ENCODE results near the gene BBOX1. TPM values are rescaled to one million over a fixed set of nuclear protein-coding genes. Genes with fewer than 3 reads are reported as not detected.

Gene BBOX1
- total RNA-seq (2022) = 0.33 TPM in 1 of 2 replicates, not detected in the other
- Bru-seq, nascent RNA = percentile 12 among the genes with signal in this experiment
- BruChase-seq, experiment 1, labeled RNA remaining after a 6-hour chase = percentile 10 among the genes with signal in this experiment
- percentile 9 among the genes with signal in this experiment for BruChase-seq, experiment 2, labeled RNA remaining after a 2-hour chase
- long read RNA-seq = 0 reads

GRCh38 chr11:27040302-27041115 lies at the start of gene BBOX1:
BBOX1 (plus strand) TSS chr11:27040815; CDS start chr11:27055431, 14,616 bp downstream.
- Mint-ChIP-seq H3K9me3 (ENCODE audit: unreplicated experiment) (peaks cover 20% of the 10 kb centered on the region), H3K27me3 (ENCODE audit: insufficient read depth, unreplicated experiment) (no peaks in the 10 kb centered on the region), H3K4me3 (ENCODE audit: unreplicated experiment) (peak within 1 kb of the TSS; percentile 59), H3K4me1 (ENCODE audit: insufficient read depth, unreplicated experiment) (peaks cover 25% of the 10 kb centered on the region), H3K36me3 (ENCODE audit: insufficient read depth, unreplicated experiment) (no peaks in the 10 kb centered on the region), H3K27ac (ENCODE audit: low read depth, unreplicated experiment) (peak within 1 kb of the TSS; percentile 91)
- intact Hi-C loops (cut with micrococcal nuclease) = loop anchor here (1.0 to 2.0 kb wide), 2 partner anchors 84 to 286 kb away; no protein-coding TSS in a partner anchor
- peak; percentile 92 for DNase-seq (ENCODE audit: unreplicated experiment)
- ChIA-PET POLR2A (interaction anchor here (0.7 to 3.4 kb wide), 20 partner anchors 10 to 280 kb away, joined by 3 to 49 read pairs (median 5); partner anchors contain the start of gene FIBIN), CTCF (interaction anchor here (0.5 to 2.7 kb wide), 24 partner anchors 10 to 756 kb away, joined by 3 to 27 read pairs (median 4); partner anchors contain the start of gene FIBIN)
- no peak for TF ChIP-seq CTCF (IDR thresholded peaks at IDR 0.05; ENCODE audit: unreplicated experiment)
- BruUV-seq (replicated peaks) = no TSS peak

- peaks cover 42% of the 10 kb centered on the region for H3K4me1 Mint-ChIP-seq (ENCODE audit: insufficient read depth, unreplicated experiment)
- BruUV-seq (replicated peaks) = no TSS peak
- ChIA-PET POLR2A (interaction anchor here (0.7 to 2.5 kb wide), 9 partner anchors 8 to 215 kb away, joined by 3 to 16 read pairs (median 4); no protein-coding TSS in a partner anchor), CTCF (interaction anchor here (0.6 to 1.5 kb wide), 4 partner anchors 11 to 167 kb away, joined by 3 to 6 read pairs (median 3); no protein-coding TSS in a partner anchor)
- H3K9me3 Mint-ChIP-seq (ENCODE audit: unreplicated experiment) = no peaks in the 10 kb centered on the region
- TF ChIP-seq CTCF (IDR thresholded peaks at IDR 0.05; ENCODE audit: unreplicated experiment) = no peak
- intact Hi-C loops (cut with micrococcal nuclease) = loop anchor here (10.0 kb wide), 3 partner anchors 123 to 237 kb away; no protein-coding TSS in a partner anchor
- peak; percentile 86 for DNase-seq (ENCODE audit: unreplicated experiment)
- H3K4me3 Mint-ChIP-seq (ENCODE audit: unreplicated experiment) = peak overlapping the region; percentile 32
- H3K27me3 Mint-ChIP-seq (ENCODE audit: insufficient read depth, unreplicated experiment) = no peaks in the 10 kb centered on the region
- no peak overlapping the region for H3K27ac Mint-ChIP-seq (ENCODE audit: low read depth, unreplicated experiment)
- H3K36me3 Mint-ChIP-seq (ENCODE audit: insufficient read depth, unreplicated experiment) = no peaks in the 10 kb centered on the region
Measured at GRCh38 chr11:26992031-26992541, 48.5 kb upstream of the BBOX1 start.

GRCh38 chr11:26993965-26994457 lies 46.6 kb upstream of the BBOX1 start, which contains the start of gene FIBIN:
FIBIN (plus strand) TSS chr11:26994112; CDS start chr11:26994527, 415 bp downstream.
- H3K36me3 Mint-ChIP-seq (ENCODE audit: insufficient read depth, unreplicated experiment) = no peaks in the 10 kb centered on the region
- intact Hi-C loops (cut with micrococcal nuclease) = loop anchor here (1.0 to 10.0 kb wide), 4 partner anchors 46 to 239 kb away; no protein-coding TSS in a partner anchor
- peak within 1 kb of the TSS; percentile 73 for H3K27ac Mint-ChIP-seq (ENCODE audit: low read depth, unreplicated experiment)
- H3K4me3 Mint-ChIP-seq (ENCODE audit: unreplicated experiment) = peak within 1 kb of the TSS; percentile 77
- no TSS peak for BruUV-seq (replicated peaks)
- peaks cover 42% of the 10 kb centered on the region for H3K4me1 Mint-ChIP-seq (ENCODE audit: insufficient read depth, unreplicated experiment)
- peak; percentile 78 for DNase-seq (ENCODE audit: unreplicated experiment)
- no peaks in the 10 kb centered on the region for H3K27me3 Mint-ChIP-seq (ENCODE audit: insufficient read depth, unreplicated experiment)
- CTCF ChIA-PET = interaction anchor here (0.7 to 1.5 kb wide), 5 partner anchors 35 to 164 kb away, joined by 3 to 6 read pairs (median 3); no protein-coding TSS in a partner anchor
- H3K9me3 Mint-ChIP-seq (ENCODE audit: unreplicated experiment) = no peaks in the 10 kb centered on the region
- POLR2A ChIA-PET = interaction anchor here (0.6 to 3.3 kb wide), 12 partner anchors 16 to 320 kb away, joined by 3 to 22 read pairs (median 6); partner anchors contain the start of gene BBOX1
- TF ChIP-seq CTCF (IDR thresholded peaks at IDR 0.05; ENCODE audit: unreplicated experiment) = no peak
